Medulla oblongata (tissue), 1 donor: ENCODE data around the gene ITPR1.

Experiments used
- DNase-seq: peaks from one replicate; pipeline ENCODE4 v3.0.0-alpha.2; 2015; ENCODE audit errors: extremely low spot score

ITPR1 gene

GRCh38 chr3:4828279-4829030 lies 335.3 kb downstream of the ITPR1 start:
- DNase-seq, result peak; percentile 79

- DNase-seq, result no peak
Observed at GRCh38 chr3:4829031-4829394, 335.9 kb downstream of the ITPR1 start.

GRCh38 chr3:4830586-4830914 lies 337.4 kb downstream of the ITPR1 start:
- DNase-seq, result no peak

- no peak for DNase-seq
Observed at GRCh38 chr3:4831580-4831950, 338.4 kb downstream of the ITPR1 start.

- no peak for DNase-seq
Observed at GRCh38 chr3:4833471-4833870, 340.3 kb downstream of the ITPR1 start.

- DNase-seq, result no peak
Observed at GRCh38 chr3:4834403-4834866, 341.3 kb downstream of the ITPR1 start.

GRCh38 chr3:4835616-4836043 lies 342.5 kb downstream of the ITPR1 start:
- DNase-seq, result no peak

- DNase-seq, result no peak
Observed at GRCh38 chr3:4836516-4836915, 343.4 kb downstream of the ITPR1 start.

GRCh38 chr3:4837374-4837930 lies 344.3 kb downstream of the ITPR1 start:
- no peak for DNase-seq

- no peak for DNase-seq
Observed at GRCh38 chr3:4838621-4839022, 345.5 kb downstream of the ITPR1 start.

GRCh38 chr3:4839278-4839677 lies 346.1 kb downstream of the ITPR1 start:
- DNase-seq, result no peak

- DNase-seq, result no peak
Observed at GRCh38 chr3:4841225-4841624, 348.1 kb downstream of the ITPR1 start.

GRCh38 chr3:4841776-4842440 lies 348.8 kb downstream of the ITPR1 start:
- no peak for DNase-seq

GRCh38 chr3:4843619-4844018 lies 350.5 kb downstream of the ITPR1 start:
- no peak for DNase-seq

GRCh38 chr3:4845882-4846281 lies 352.7 kb downstream of the ITPR1 start:
- DNase-seq, result no peak

- DNase-seq, result no peak
Observed at GRCh38 chr3:4846543-4846942, 353.4 kb downstream of the ITPR1 start.

- no peak for DNase-seq
Observed at GRCh38 chr3:4848176-4848825, 355.2 kb downstream of the ITPR1 start.

- peak; percentile 53 for DNase-seq
Observed at GRCh38 chr3:4849136-4849535, 356.0 kb downstream of the ITPR1 start.

GRCh38 chr3:4849739-4850138 lies 356.6 kb downstream of the ITPR1 start:
- DNase-seq, result no peak

GRCh38 chr3:4850211-4850927 lies 357.2 kb downstream of the ITPR1 start:
- no peak for DNase-seq

- DNase-seq, result no peak
Observed at GRCh38 chr3:4850928-4851265, 357.7 kb downstream of the ITPR1 start.
